ENCODE measurements around the gene ADAM15.

The ADAM15 gene

DNA sequence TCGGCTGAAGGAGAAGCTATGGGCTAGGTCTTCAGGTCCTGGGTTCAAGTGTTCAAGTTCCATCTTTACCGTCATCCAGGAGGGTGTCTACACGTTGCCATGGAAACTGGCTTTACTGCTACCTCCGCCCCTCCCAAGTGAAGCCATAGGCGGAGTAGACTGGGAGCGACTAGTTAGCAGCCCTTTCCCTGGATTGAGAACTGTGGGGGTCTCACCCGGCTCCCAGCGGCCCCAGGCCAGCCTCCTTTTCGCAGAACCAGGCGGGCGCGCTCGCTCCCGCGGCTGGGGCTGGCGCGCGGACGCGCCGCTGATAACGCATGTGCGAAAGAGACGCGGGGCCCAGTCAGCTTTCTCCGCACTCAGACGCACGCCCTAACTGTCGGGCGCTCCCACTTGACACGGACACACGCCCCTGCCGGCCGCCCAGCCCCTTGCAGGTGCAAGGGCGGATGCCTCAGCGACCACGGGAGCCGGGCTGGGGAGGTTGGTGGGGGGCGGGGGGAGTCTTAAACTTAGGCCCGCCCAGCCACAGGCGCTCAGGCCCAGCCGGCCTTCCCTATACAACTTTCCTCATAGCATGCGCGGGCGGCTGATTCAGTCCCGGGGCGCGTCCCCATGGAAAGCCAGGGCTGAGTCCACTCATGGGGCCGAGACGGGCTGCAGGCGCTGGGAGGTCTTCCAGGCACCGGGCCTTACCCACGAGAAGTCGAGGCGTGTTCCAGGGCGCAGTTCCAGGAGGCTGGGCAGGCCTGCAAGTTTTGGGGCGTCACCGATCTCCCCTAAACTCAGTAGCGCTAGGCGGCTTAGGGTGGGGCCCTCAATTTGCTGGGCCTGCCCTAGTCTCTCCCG is 19.8 kb downstream of the ADAM15 start:
- peak in 1 of 3 donors; percentile 50 for DNase-seq (ENCODE audit: low read depth in 3 of 3, low spot score in 1 of 3)

DNA sequence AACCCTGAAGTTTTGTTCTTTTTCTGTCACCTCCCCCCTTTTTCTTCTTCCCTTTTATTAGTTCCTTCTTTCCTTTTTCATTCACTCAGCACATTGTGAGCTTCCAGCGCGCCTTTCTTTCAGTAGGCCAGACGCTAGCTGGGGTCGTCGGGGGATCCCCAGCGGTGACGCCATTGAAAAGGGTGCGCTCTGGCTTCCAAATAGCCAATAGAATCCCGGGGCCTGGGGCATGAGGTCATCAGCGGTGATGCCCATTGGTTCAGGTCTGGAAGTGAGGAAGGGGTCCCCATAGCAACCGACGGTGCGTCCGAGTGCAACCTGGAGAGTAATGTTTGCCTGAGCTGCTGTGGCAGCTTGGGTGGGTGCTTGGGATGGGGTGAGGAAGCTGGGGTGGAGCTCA is 20.6 kb downstream of the ADAM15 start:
- no peak for DNase-seq (ENCODE audit: low read depth in 3 of 3, low spot score in 1 of 3)

DNA sequence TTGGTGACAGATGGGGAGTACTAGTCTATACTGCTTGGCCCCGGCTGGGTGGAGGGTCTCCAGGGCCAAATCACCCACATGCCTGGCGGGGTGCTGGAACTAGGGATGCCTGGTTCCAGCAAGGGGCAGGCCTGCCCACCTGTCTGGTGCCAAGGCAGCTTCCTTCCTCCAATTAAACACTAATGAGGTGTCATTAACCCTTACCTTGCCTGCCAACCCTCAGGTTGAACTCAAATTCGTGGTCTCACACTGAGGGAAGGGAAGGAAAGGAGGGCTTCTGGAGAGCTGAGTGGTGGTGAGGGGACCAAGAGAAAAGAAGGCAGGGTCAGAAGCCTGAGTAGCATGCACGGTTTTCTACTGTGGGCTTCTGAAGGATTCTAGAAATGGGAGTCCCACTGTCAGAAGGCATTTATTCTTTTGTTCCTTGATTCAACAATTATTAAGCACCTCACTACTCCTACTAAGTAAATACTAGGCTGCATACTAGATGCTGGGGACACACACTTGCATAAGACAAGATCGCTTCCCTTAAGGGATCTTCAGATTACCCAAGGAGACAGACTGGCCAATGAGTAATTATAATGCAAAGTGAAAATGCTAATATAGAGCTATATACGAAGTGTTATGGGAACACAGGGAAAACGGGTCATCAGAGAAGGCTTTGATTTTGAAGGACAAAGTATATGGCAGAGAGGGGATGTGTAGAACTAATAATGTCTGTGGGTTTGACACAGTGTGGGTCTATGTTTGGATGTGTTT is 21.6 kb downstream of the ADAM15 start:
- no peak for DNase-seq (ENCODE audit: low read depth in 3 of 3, low spot score in 1 of 3)

GRCh38 chr1:155073377-155074242 is 22.5 kb downstream of the ADAM15 start:
- DNase-seq (ENCODE audit: low read depth in 3 of 3, low spot score in 1 of 3): no peak

DNA sequence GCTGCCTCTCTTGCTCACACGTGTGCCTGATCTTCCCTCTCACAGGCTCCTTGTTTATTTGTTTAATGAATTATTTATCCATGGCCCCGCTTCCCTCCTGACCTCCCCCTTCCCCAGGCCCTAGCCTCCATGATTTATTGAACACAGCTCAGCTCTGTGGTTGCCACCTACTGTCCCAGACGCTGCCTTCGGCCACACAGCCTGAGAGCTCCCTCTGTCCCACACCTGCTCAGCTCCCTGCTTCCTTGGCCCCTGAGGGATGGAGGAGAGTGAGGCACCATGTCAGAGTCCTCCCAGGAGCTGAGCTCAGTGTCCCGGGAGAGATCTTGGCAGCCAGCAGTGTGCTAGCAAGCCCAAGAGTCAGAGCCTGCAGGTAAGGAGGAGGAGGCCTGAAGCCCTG is 24.4 kb downstream of the ADAM15 start:
- no peak for DNase-seq (ENCODE audit: low read depth in 3 of 3, low spot score in 1 of 3)

- no peak for DNase-seq (ENCODE audit: low read depth in 3 of 3, low spot score in 1 of 3)
Measured at GRCh38 chr1:155076371-155076770, 25.3 kb downstream of the ADAM15 start.

DNA sequence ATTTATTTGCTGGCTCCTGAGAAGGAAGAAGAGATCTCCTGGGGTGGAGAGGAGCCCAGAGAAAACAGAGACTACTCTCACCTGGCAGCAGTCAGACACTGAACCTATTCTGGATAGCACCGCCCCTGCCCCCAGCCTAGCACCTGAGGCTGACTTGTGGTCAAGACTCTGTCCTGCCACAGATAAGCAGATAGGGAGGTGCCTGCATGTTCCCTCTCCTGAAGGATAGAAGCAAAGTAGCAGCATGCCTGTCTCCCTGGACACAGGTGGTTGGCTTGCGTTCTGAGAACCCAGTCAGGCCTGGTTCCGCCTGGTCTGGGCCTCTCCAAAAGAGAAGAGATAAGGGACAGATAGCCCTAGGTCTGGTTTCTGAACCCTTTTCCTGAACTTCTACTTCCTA is 26.2 kb downstream of the ADAM15 start:
- DNase-seq (ENCODE audit: low read depth in 3 of 3, low spot score in 1 of 3): no peak

GRCh38 chr1:155077758-155078445 is 26.8 kb downstream of the ADAM15 start:
- DNase-seq (ENCODE audit: low read depth in 3 of 3, low spot score in 1 of 3): no peak

GRCh38 chr1:155078469-155079209 is 27.5 kb downstream of the ADAM15 start, which contains the start of gene EFNA3:
TSS of gene EFNA3 (plus strand) at chr1:155078837. CDS start at chr1:155078942, 105 bp downstream.
- DNase-seq (ENCODE audit: low read depth in 3 of 3, low spot score in 1 of 3): peak in 2 of 3 donors; percentile 43 to 64

DNA sequence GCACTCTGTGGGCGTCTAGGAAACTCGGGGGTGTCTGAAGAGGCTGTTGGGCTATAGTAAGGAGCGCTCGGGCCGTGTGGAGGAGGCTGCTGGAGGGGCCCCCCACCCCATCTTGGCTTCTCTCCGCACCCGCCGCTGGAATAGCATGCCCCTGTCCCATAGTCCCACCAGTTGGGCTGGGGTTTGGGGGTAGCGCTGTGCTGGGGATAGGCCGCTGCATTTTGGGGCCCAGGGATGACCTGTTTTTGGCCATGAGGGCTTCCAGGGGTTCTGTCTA is 28.0 kb downstream of the ADAM15 start:
- no peak for DNase-seq (ENCODE audit: low read depth in 3 of 3, low spot score in 1 of 3)

- DNase-seq (ENCODE audit: low read depth in 3 of 3, low spot score in 1 of 3): no peak
Measured at GRCh38 chr1:155079487-155080311, 28.6 kb downstream of the ADAM15 start.

DNA sequence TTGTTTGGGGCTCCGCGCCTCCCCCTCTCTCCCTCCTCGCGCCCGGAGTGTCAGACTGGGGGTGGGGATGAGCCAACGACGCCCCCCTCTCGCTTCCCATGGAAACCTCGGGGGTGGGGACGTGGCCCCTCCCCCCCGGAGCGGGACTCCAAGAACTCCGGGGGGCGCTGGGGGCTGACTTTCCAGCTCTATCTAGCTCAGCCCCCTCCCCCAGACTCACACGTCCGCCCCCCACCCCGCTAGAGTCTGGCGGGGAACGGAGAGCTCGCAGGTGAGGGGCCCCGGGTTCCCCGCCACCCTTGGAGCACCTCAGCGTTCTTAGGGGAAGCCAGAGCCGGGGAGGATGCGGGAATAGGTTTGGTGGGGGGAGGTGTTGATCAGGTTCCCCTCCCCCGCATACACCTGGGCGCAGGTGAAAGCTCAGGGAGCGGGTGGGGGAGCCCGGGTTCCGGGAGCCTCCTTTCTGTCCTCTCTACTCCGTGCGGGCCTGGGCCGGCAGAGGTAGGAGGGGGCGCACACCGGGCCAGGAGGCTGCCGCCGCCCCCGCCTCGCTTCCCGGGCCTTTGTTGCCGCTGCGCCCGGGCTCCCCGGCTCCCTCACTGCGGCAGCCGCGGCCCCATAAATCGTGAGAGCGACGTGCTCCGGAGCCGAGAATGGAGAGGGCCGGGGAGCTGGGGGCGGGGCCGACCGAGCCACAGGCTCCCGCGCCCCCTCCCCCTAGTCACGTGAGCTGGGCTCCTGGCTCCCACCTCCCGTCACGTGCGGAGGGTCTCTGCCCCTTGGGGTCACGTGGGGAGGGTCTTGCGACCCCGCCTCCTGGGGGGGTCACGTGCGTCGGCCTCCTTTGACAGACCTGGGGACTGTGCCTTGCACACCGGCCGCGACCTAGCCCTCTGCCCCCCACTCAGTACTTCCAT is 29.5 kb downstream of the ADAM15 start:
- no peak for DNase-seq (ENCODE audit: low read depth in 3 of 3, low spot score in 1 of 3)

GRCh38 chr1:155081472-155082300 is 30.6 kb downstream of the ADAM15 start:
- no peak for DNase-seq (ENCODE audit: low read depth in 3 of 3, low spot score in 1 of 3)

DNA sequence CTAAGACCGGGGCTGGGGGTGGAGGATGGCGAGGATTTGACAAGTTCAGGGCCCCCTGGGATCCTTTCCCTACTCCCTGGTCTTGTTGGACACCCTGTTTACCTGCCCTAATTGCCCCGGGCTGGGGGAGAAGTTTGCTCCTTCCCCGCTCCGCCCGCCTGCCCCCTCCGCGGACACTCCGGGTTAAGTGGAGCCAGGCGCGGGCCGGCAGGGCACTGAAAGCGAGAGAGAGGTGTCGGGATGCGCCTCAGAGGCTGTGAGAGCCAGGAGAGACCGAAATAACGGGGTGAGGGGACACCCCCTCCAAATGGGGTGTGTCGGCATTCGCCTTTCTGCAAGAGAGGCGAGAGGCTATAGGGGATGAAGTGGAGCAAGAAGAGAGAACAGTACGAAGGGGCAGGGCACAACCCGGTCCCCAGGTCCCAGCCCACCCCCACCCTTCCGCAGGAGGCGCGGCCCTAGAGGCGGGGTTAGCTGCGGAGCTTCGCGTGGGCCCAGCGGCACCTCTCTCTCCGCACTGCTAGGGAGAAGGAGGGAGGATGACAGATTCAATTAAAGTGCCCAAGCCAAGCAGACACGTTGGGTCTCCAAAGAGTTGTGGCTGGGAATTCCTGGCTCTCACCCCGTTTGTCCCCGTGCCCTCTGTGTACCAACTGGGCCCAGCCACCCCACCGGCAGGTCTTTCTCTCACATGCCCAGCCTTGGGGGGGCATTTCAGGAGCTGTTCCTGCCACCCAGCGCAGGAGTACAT is 31.4 kb downstream of the ADAM15 start:
- no peak for DNase-seq (ENCODE audit: low read depth in 3 of 3, low spot score in 1 of 3)

DNA sequence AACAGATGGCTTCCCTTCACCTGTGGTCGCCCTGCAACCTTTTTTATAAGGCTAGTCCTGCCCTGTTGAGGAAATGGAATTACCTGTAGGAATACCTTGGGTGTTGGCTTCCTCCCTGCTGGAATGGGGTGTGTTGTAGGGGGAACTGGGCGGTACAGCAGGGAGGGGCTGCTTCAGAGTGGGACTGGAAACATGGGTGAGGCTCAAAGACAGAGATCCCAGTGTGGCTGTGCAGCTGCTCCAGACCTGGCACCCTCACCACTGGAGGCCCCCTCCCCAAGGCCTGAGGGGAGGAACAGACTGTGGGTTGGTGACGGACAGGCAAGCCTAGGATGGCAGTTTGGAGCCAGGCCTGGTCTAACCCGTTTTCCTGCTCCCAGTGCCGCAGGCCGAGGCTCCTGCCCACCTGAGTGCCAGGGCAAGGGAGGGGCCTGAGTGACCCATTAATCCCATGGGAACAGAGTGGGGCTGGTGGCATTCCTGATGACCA is 32.0 kb downstream of the ADAM15 start:
- no peak for DNase-seq (ENCODE audit: low read depth in 3 of 3, low spot score in 1 of 3)

DNA sequence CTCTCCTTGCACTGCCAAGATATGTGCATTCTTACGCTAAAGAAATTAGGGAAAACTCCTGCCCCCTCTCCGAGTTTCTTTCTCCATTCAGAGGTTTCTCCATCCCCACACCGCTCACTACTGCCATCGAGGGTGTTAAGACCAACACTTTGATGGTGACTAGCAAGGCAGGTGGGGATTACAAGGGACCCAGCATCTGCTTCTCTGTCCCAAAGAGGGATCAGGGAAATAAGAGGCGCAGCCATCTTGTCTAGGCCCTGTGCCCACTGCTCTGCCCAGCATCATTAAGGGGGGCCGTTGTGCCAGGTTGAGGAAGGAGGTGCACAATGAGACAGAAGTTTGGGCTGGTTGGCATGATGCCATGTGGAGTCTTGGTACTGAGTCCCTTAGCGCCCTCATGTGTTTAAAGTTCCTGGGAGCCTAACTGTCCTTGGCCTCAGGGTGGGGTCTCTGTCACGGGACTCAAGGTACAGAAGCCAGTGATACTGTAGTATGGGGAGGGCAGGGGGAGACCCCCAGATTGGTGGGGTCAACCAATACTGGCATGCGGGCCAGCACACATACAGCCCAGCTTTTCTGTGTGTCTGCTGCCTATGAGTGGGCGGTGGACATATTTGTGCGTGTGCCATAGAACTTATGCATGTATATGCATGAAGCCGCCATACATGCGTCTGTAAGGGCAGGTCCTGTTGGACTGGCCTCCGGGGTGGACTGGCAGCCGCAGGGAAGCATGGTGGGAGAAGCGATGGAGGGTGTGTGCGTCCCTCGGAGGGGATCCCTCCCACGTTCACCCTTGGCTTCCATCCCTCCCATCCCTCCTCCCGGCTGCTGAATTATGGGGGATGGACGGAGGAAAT is 33.0 kb downstream of the ADAM15 start:
- no peak for DNase-seq (ENCODE audit: low read depth in 3 of 3, low spot score in 1 of 3)
